Measurements from ENCODE around the gene TMEM151B. TPM values are rescaled to one million over a fixed set of nuclear protein-coding genes. Genes with fewer than 3 reads are reported as not detected.
A peak's percentile ranks its signal among the peaks of the same experiment; 100 is the strongest.

Gene TMEM151B
- total RNA-seq, 4 donors from 2014 or later = 0.39 to 0.98 (median 0.46) TPM

DNA sequence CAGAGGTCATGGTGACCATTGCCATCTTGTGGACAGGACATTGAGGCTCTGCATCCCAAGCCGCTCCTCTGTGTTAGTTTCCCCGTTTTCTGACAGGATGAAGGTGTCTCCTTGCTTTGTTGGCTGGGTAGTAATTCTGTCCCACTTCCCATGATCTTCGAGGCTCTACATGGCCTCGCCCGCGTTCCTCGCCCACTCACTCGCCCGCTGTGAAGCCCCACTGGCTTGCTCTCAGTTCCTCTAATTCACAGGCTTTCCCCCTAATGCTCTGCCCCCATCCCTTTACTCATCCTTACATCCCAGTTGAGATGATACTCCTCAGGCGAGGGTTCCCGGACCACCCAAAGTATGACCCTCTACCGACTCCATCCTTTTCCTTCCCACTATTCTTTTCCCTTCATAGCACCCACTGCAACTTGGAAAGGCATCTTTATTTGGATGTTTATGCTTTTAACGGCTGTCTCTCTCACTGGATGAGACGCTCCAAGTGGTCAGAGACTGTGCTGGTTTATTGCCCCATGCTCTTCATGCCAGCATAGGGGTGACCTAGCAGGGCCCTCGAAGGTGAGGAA, 12.4 kb upstream of the TMEM151B start:
- no peak for TF ChIP-seq EP300 (IDR thresholded peaks at IDR 0.05)
- no peak for TF ChIP-seq POLR2AphosphoS5 (IDR thresholded peaks at IDR 0.05)
- no peak for TF ChIP-seq POLR2A (IDR thresholded peaks at IDR 0.05; ENCODE audit: low read depth)
- TF ChIP-seq, protein P1, sequence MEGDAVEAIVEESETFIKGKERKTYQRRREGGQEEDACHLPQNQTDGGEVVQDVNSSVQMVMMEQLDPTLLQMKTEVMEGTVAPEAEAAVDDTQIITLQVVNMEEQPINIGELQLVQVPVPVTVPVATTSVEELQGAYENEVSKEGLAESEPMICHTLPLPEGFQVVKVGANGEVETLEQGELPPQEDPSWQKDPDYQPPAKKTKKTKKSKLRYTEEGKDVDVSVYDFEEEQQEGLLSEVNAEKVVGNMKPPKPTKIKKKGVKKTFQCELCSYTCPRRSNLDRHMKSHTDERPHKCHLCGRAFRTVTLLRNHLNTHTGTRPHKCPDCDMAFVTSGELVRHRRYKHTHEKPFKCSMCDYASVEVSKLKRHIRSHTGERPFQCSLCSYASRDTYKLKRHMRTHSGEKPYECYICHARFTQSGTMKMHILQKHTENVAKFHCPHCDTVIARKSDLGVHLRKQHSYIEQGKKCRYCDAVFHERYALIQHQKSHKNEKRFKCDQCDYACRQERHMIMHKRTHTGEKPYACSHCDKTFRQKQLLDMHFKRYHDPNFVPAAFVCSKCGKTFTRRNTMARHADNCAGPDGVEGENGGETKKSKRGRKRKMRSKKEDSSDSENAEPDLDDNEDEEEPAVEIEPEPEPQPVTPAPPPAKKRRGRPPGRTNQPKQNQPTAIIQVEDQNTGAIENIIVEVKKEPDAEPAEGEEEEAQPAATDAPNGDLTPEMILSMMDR (IDR thresholded peaks at IDR 0.05) = no peak
- H3K4me3 ChIP-seq = peak overlapping the region; percentile 95 to 99 (median 98)

DNA sequence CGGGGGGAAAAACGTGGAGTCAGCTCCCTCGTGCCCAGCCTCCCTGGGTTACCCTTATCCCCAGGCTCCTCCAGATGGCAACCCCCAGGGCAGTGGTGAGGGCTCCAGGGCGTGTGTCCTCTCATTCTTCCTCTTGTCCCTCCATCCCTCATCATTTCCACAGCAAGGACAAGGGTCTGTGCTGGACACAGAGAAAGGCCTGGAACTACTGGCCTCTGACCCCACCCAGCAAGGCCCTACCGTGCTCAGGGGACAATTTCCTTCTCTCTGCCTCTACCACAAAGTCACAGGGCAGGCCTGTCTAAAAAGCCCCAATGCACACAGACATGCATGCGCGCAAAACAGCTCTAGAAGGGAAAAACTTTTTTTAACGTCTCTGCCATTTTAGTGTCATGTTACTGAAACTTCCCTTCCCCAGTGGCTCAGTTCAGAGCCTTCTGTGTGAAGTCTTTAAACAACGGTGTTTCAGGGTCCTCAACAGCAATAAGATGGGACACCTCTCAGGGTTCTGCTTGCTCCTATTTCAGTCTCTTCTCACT, 11.9 kb upstream of the TMEM151B start:
- H3K9me3 ChIP-seq = no peaks in the 10 kb centered on the region
- no peak for DNase-seq (ENCODE audit: extremely low spot score)
- intact Hi-C loops (cut with DNase I) = no loop called here
- 86% methylated on average over 9 of the region's 9 CpGs for WGBS
- TF ChIP-seq POLR2AphosphoS5 (IDR thresholded peaks at IDR 0.05) (no peak), EP300 (IDR thresholded peaks at IDR 0.05) (no peak), POLR2A (IDR thresholded peaks at IDR 0.05; ENCODE audit: low read depth) (no peak)
- TF ChIP-seq, protein P1 (IDR thresholded peaks at IDR 0.05) = no peak
- peaks cover 26 to 61% (median 49%) of the 10 kb centered on the region in 4 donors for H3K4me1 ChIP-seq
- H3K27me3 ChIP-seq = no peaks in the 10 kb centered on the region
- H3K4me3 ChIP-seq = no peak overlapping the region
- peak overlapping the region in 3 of 4 donors; percentile 92 to 97 (median 95) for H3K27ac ChIP-seq (replicated peaks in 1 of 4)
- H3K36me3 ChIP-seq = peaks cover 17 to 53% (median 37%) of the 10 kb centered on the region in 4 donors

More for the DNA sequence above, 12.4 kb upstream of the TMEM151B start:
- intact Hi-C loops (cut with DNase I) = loop anchor here (2.0 kb wide), 1 partner anchor 85 kb away; no protein-coding TSS in a partner anchor
- Histone ChIP-seq H3K9me3 (no peaks in the 10 kb centered on the region), H3K27ac (replicated peaks in 1 of 4) (peak overlapping the region; percentile 92 to 97 (median 94)), H3K27me3 (no peaks in the 10 kb centered on the region), H3K36me3 (peaks cover 22 to 59% (median 43%) of the 10 kb centered on the region in 4 donors), H3K4me1 (peaks cover 20 to 61% (median 47%) of the 10 kb centered on the region in 4 donors)
- no peak for DNase-seq (ENCODE audit: extremely low spot score)
- WGBS = 16% methylated on average over 14 of the region's 15 CpGs

GRCh38 chr6:44258921-44259320, 11.3 kb upstream of the TMEM151B start:
- Histone ChIP-seq H3K36me3 (peaks cover 11 to 48% (median 32%) of the 10 kb centered on the region in 4 donors), H3K27ac (replicated peaks in 1 of 4) (no peak overlapping the region), H3K4me1 (peaks cover 30 to 64% (median 51%) of the 10 kb centered on the region in 4 donors), H3K27me3 (no peaks in the 10 kb centered on the region), H3K9me3 (no peaks in the 10 kb centered on the region), H3K4me3 (no peak overlapping the region)
- DNase-seq (ENCODE audit: extremely low spot score) = no peak
- no peak for TF ChIP-seq EP300 (IDR thresholded peaks at IDR 0.05)
- no peak for TF ChIP-seq POLR2AphosphoS5 (IDR thresholded peaks at IDR 0.05)
- no peak for TF ChIP-seq POLR2A (IDR thresholded peaks at IDR 0.05; ENCODE audit: low read depth)
- TF ChIP-seq, protein P1 (IDR thresholded peaks at IDR 0.05) = no peak
- intact Hi-C loops (cut with DNase I) = no loop called here
- 100% methylated on average over 2 of the region's 3 CpGs for WGBS

DNA sequence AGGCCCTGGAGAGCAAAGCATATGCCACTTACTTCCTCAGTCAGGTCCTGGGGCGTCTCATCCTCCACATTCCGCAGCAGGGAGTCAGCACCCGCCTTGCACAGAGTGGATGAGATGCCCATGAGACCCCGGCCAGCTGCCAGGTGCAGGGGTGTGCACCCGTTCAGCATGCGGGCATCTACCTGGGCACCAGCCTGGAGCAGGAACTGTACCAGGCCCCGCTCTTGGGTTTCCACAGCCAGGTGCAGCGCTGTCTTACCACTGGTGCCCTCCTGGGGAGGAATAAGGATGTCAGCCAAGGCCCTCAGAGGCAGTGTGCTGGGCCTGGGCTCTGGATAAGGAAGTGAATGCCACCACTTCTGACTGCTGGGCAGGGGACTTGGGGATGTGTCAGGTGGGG, 10.2 kb upstream of the TMEM151B start:
- intact Hi-C loops (cut with DNase I) = no loop called here

More for the DNA sequence above, 10.2 kb upstream of the TMEM151B start:
- peaks cover 37 to 64% (median 53%) of the 10 kb centered on the region in 4 donors for H3K4me1 ChIP-seq
- no peaks in the 10 kb centered on the region for H3K27me3 ChIP-seq
- H3K4me3 ChIP-seq = no peak overlapping the region
- peaks cover under 1 to 37% (median 21%) of the 10 kb centered on the region in 4 donors for H3K36me3 ChIP-seq
- TF ChIP-seq, protein P1 (IDR thresholded peaks at IDR 0.05) = no peak
- no peak for TF ChIP-seq POLR2A (IDR thresholded peaks at IDR 0.05; ENCODE audit: low read depth)
- TF ChIP-seq POLR2AphosphoS5 (IDR thresholded peaks at IDR 0.05) = no peak
- no peak for TF ChIP-seq EP300 (IDR thresholded peaks at IDR 0.05)
- 60% methylated on average over 1 of the region's 8 CpGs for WGBS
- H3K27ac ChIP-seq (replicated peaks in 1 of 4) = no peak overlapping the region
- DNase-seq (ENCODE audit: extremely low spot score) = no peak
- no peaks in the 10 kb centered on the region for H3K9me3 ChIP-seq

Data from esophagus muscularis mucosa (tissue), 4 donors.